Sigmoid colon (tissue), 7 donors: ENCODE data around the gene ADAMTS3. TPM values are rescaled to one million over a fixed set of nuclear protein-coding genes. Genes with fewer than 3 reads are reported as not detected.

Experiments
- DNase-seq: peaks from one replicate; pipeline ENCODE4 v3.0.0-alpha.2; 2019
- H3K27ac ChIP-seq, 4 donors: fragments of 200-600 bp; sonication (generic); one replicate each; pipeline ENCODE4 v1.5.1; 2016 to 2019; ENCODE audit warnings: mild to moderate bottlenecking in 1 of 4
- H3K27me3 ChIP-seq, 3 donors: fragments of 200-600 bp; sonication (generic); one replicate each; pipeline ENCODE4 v1.5.1; 2019; ENCODE audit warnings: mild to moderate bottlenecking in 1 of 3
- H3K36me3 ChIP-seq, 4 donors: fragments of 200-600 bp; sonication (generic); one replicate each; pipeline ENCODE4 v1.5.1; 2016 to 2019
- H3K4me1 ChIP-seq, 4 donors: fragments of 200-600 bp; sonication (generic); one replicate each; pipeline ENCODE4 v1.5.1; 2017 to 2019
- H3K4me3 ChIP-seq, 4 donors: fragments of 200-600 bp; sonication (generic); one replicate each; pipeline ENCODE4 v1.5.1; 2017 to 2019; ENCODE audit warnings: mild to moderate bottlenecking in 2 of 4, moderate library complexity in 1 of 4
- H3K9me3 ChIP-seq, 4 donors: fragments of 200-600 bp in 3 of 4; sonication (generic) in 3 of 4; one replicate each; pipeline versions ENCODE4 v1.5.1 to v1.6.1; 2013 to 2019
- CTCF ChIP-seq, 4 experiments: fragments of 450-650 bp in 3 of 4; fragments of 200-600 bp in 1 of 4; IDR thresholded peaks; one replicate each; pipeline ENCODE4 v1.5.1; 2016 to 2019; ENCODE audit warnings: antibody characterized with exemption in 4 of 4, mild to moderate bottlenecking in 3 of 4, moderate library complexity in 2 of 4
- EP300 ChIP-seq, 4 donors: sonication (generic); formaldehyde crosslinking; IDR thresholded peaks; one replicate each; pipeline ENCODE4 v1.6.1; 2017; ENCODE audit warnings: antibody characterized with exemption in 4 of 4
- POLR2A ChIP-seq, 2 donors: fragments of 450-650 bp; IDR thresholded peaks; one replicate each; pipeline ENCODE4 v1.6.1; 2016; ENCODE audit warnings: antibody characterized with exemption in 2 of 2, mild to moderate bottlenecking in 2 of 2, moderate library complexity in 2 of 2
- POLR2AphosphoS5 ChIP-seq, 4 donors: sonication (generic); formaldehyde crosslinking; IDR thresholded peaks; one replicate each; pipeline ENCODE4 v1.6.1; 2017; ENCODE audit warnings: antibody characterized with exemption in 4 of 4
- WGBS, 2 donors: extraction: QIAGEN DNeasy Blood & Tissue Kit; methylation state at CpG; one replicate each; pipeline ENCODE4 v1.1.7; 2013; 5-methylcytosine and 5-hydroxymethylcytosine counted together
- intact Hi-C: fragments of 100-400 bp; cut with DNase I; formaldehyde crosslinking; loops from one replicate; pipeline ENCODE4 v1.15.1; 2023
- polyA plus RNA-seq, 3 donors: library from polyadenylated mRNA; stranded (reverse); fragments of 200-250 nt; gene quantifications; one replicate each; pipeline ENCODE4 v1.2.3, GENCODE V29; 2013
- total RNA-seq, 4 donors: library from RNA; depleted of rRNA; stranded (reverse); fragments of >200 nt; gene quantifications; one replicate each; pipeline ENCODE4 v1.1.0, GENCODE V29; 2016
- donor health status: healthy with polysubstance abuse.
- donor health status: Bipolar disorder and iron deficiency.
- donor health status: healthy.

ADAMTS3 gene
- total and polyA plus RNA-seq, 7 donors: 0.17 to 1.9 (median 1.1) TPM; not detected in 2

- Histone ChIP-seq H3K27ac (no peak overlapping the region), H3K36me3 (no peaks in the 10 kb centered on the region), H3K4me3 (no peak overlapping the region), H3K4me1 (peaks cover 0 to 10% (median 3%) of the 10 kb centered on the region in 4 donors), H3K27me3 (no peaks in the 10 kb centered on the region), H3K9me3 (no peaks in the 10 kb centered on the region)
- no peak for TF ChIP-seq POLR2AphosphoS5 (IDR thresholded peaks at IDR 0.05)
- no peak for TF ChIP-seq POLR2A (IDR thresholded peaks at IDR 0.05)
- TF ChIP-seq CTCF (IDR thresholded peaks at IDR 0.05): no peak
- no peak for TF ChIP-seq EP300 (IDR thresholded peaks at IDR 0.05)
- 53 to 74% methylated on average over 2 of the region's 2 CpGs for WGBS, 2 donors
- DNase-seq: no peak
- intact Hi-C loops: no loop called here
Observed at GRCh38 chr4:72358483-72358882, 210.5 kb downstream of the ADAMTS3 start.

GRCh38 chr4:72357908-72358307 is 211.1 kb downstream of the ADAMTS3 start:
- H3K4me3 ChIP-seq: no peak overlapping the region
- no peak for DNase-seq
- H3K27me3 ChIP-seq: no peaks in the 10 kb centered on the region
- H3K9me3 ChIP-seq: no peaks in the 10 kb centered on the region
- intact Hi-C loops: no loop called here
- no peak overlapping the region for H3K27ac ChIP-seq
- no peaks in the 10 kb centered on the region for H3K36me3 ChIP-seq
- H3K4me1 ChIP-seq: peaks cover 0 to 13% (median 6%) of the 10 kb centered on the region in 4 donors
- WGBS, 2 donors: 41 to 48% methylated on average over 1 of the region's 1 CpG
- no peak for TF ChIP-seq EP300 (IDR thresholded peaks at IDR 0.05)
- TF ChIP-seq CTCF (IDR thresholded peaks at IDR 0.05): no peak
- TF ChIP-seq POLR2AphosphoS5 (IDR thresholded peaks at IDR 0.05): no peak
- no peak for TF ChIP-seq POLR2A (IDR thresholded peaks at IDR 0.05)

- WGBS, 2 donors: 81 to 83% methylated on average over 4 of the region's 4 CpGs
- no peak for TF ChIP-seq CTCF (IDR thresholded peaks at IDR 0.05)
- TF ChIP-seq EP300 (IDR thresholded peaks at IDR 0.05): no peak
- TF ChIP-seq POLR2A (IDR thresholded peaks at IDR 0.05): no peak
- no peak for TF ChIP-seq POLR2AphosphoS5 (IDR thresholded peaks at IDR 0.05)
- H3K4me1 ChIP-seq: peaks cover 0 to 11% (median 5%) of the 10 kb centered on the region in 4 donors
- intact Hi-C loops: no loop called here
- H3K4me3 ChIP-seq: no peak overlapping the region
- H3K27ac ChIP-seq: no peak overlapping the region
- DNase-seq: no peak
- no peaks in the 10 kb centered on the region for H3K9me3 ChIP-seq
- no peaks in the 10 kb centered on the region for H3K36me3 ChIP-seq
- no peaks in the 10 kb centered on the region for H3K27me3 ChIP-seq
Observed at GRCh38 chr4:72352711-72353110, 216.3 kb downstream of the ADAMTS3 start.

- H3K9me3 ChIP-seq: no peaks in the 10 kb centered on the region
- peaks cover 0 to 11% (median 4%) of the 10 kb centered on the region in 4 donors for H3K4me1 ChIP-seq
- TF ChIP-seq POLR2AphosphoS5 (IDR thresholded peaks at IDR 0.05) (no peak), CTCF (IDR thresholded peaks at IDR 0.05) (no peak), POLR2A (IDR thresholded peaks at IDR 0.05) (no peak), EP300 (IDR thresholded peaks at IDR 0.05) (no peak)
- H3K27me3 ChIP-seq: no peaks in the 10 kb centered on the region
- 65 to 79% methylated on average over 2 of the region's 2 CpGs for whole genome bisulfite sequencing, 2 donors
- intact Hi-C loops: no loop called here
- no peak for DNase-seq
- no peak overlapping the region for H3K4me3 ChIP-seq
- H3K36me3 ChIP-seq: no peaks in the 10 kb centered on the region
- H3K27ac ChIP-seq: no peak overlapping the region
Observed at GRCh38 chr4:72351521-72351920, 217.5 kb downstream of the ADAMTS3 start.

- Histone ChIP-seq H3K27ac (no peak overlapping the region), H3K4me3 (no peak overlapping the region), H3K36me3 (no peaks in the 10 kb centered on the region), H3K27me3 (no peaks in the 10 kb centered on the region), H3K9me3 (no peaks in the 10 kb centered on the region), H3K4me1 (peaks cover 0 to 11% (median 4%) of the 10 kb centered on the region in 4 donors)
- DNase-seq: no peak
- intact Hi-C loops: no loop called here
- TF ChIP-seq POLR2AphosphoS5 (IDR thresholded peaks at IDR 0.05) (no peak), POLR2A (IDR thresholded peaks at IDR 0.05) (no peak), CTCF (IDR thresholded peaks at IDR 0.05) (no peak), EP300 (IDR thresholded peaks at IDR 0.05) (no peak)
Observed at GRCh38 chr4:72348701-72349100, 220.3 kb downstream of the ADAMTS3 start.
